Measurements from ENCODE around the gene INO80E.

Gene INO80E

DNA sequence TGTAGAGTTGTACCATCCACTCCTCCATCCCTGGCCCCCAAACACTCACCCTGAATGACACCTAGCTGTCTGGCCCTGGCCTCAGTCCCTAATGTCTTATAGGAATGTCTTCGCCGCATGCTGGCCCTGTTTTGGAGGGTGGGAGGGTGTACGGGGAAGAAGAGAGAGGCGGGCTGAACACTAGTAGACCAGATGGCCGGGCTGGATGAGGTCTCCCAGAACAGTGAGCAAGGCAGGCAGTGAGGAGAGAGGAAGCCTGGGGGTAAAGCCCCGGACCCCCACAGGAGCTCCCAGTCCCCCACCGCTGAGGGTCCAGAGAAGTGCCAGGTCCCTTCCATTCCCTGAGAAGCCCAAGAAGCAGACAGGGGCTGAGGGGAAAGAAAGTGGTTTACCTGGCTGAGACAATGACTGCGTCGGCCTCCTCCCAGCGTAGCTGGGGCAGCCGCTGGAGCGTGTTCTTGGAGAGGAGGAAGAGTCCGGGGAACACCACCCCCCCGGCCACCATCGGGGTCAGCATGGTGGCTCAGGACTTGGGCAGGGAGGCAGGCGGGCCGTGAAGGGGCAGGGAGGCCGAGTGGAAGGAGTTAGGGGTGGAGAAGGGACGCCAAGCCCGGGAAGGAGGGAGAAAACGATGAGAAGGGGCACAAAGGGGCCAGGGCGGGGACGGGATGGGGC is 34.1 kb downstream of the INO80E start:
- Histone ChIP-seq H3K9ac (ENCODE audit: low read length) (no peak overlapping the region), H4K20me1 (ENCODE audit: insufficient read depth, low read length) (no peaks in the 10 kb centered on the region), H3K27ac (ENCODE audit: low read length) (no peak overlapping the region), H3K27me3 (replicated peaks; ENCODE audit: insufficient read depth, low read length) (peaks cover 75% of the 10 kb centered on the region), H3K4me1 (ENCODE audit: low read length) (no peaks in the 10 kb centered on the region), H2AFZ (ENCODE audit: low read length) (no peak overlapping the region), H3K4me2 (ENCODE audit: low read depth, low read length) (no peak overlapping the region), H3K9me2 (replicated peaks; ENCODE audit: insufficient read depth, low read length) (no peaks in the 10 kb centered on the region), H3K79me2 (ENCODE audit: low read length) (no peaks in the 10 kb centered on the region), H3K9me3 (replicated peaks; ENCODE audit: insufficient read depth, low read length) (no peaks in the 10 kb centered on the region), H3K4me3 (ENCODE audit: low read length) (no peak overlapping the region), H3F3A (ENCODE audit: insufficient read depth, low read length) (no peaks in the 10 kb centered on the region), H3K36me3 (replicated peaks; ENCODE audit: insufficient read depth, low read length) (no peaks in the 10 kb centered on the region)
- DNase-seq: no peak
- TF ChIP-seq CTCF (IDR thresholded peaks at IDR 0.05; ENCODE audit: low read length) (no peak), EZH2 (optimal IDR thresholded peaks at IDR 0.05; ENCODE audit: low read depth, low read length) (peak; percentile 35), EZH2phosphoT487 (IDR thresholded peaks at IDR 0.05; ENCODE audit: low read length) (no peak)

DNA sequence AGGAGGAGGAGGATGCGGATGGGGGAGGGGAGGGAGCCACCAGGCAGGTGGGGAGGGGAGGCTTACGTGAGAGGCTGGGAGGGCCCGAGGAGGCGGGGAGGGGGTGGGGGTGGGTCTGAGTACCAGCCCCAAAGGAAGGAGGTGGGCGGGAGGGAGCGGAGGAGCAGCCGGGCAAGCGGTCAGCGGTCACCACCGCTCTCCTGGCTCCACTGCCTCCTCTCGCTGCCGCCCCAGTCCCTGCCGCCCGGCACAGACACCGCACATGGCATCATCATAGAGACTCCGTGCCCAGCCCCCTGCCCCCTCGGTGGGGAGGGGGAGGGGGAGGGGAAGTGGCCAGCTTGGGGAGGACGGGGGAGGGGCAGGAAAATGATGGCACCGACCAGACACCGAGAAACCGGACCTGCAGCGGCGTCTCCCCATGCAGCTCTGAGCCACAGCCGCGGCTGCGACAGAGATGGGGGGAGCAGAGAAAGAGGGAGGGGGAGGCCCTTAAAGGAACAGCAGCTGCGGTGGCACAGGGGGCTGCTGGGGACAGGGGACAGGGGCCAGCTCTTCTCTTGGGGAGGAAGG is 34.9 kb downstream of the INO80E start, which contains the start of gene TLCD3B:
Gene TLCD3B, minus strand, starts transcription at position 431 of the 573 bp plus-strand sequence. CDS start 744 bp downstream, outside the sequence.
- TF ChIP-seq EZH2phosphoT487 (IDR thresholded peaks at IDR 0.05; ENCODE audit: low read length) (no peak), EZH2 (optimal IDR thresholded peaks at IDR 0.05; ENCODE audit: low read depth, low read length) (no peak), CTCF (IDR thresholded peaks at IDR 0.05; ENCODE audit: low read length) (no peak)
- peaks cover 67% of the 10 kb centered on the region for H3K27me3 ChIP-seq (replicated peaks; ENCODE audit: insufficient read depth, low read length)
- no peaks in the 10 kb centered on the region for H3K4me1 ChIP-seq (ENCODE audit: low read length)
- no peak within 1 kb of the TSS for H3K9ac ChIP-seq (ENCODE audit: low read length)
- no peak within 1 kb of the TSS for H3K4me3 ChIP-seq (ENCODE audit: low read length)
- no peaks in the 10 kb centered on the region for H3K9me2 ChIP-seq (replicated peaks; ENCODE audit: insufficient read depth, low read length)
- H2AFZ ChIP-seq (ENCODE audit: low read length): no peak within 1 kb of the TSS
- H3K27ac ChIP-seq (ENCODE audit: low read length): no peak within 1 kb of the TSS
- no peak for DNase-seq
- no peaks in the 10 kb centered on the region for H3K9me3 ChIP-seq (replicated peaks; ENCODE audit: insufficient read depth, low read length)
- no peaks in the 10 kb centered on the region for H4K20me1 ChIP-seq (ENCODE audit: insufficient read depth, low read length)
- H3K79me2 ChIP-seq (ENCODE audit: low read length): no peaks in the 10 kb centered on the region
- no peaks in the 10 kb centered on the region for H3K36me3 ChIP-seq (replicated peaks; ENCODE audit: insufficient read depth, low read length)
- H3F3A ChIP-seq (ENCODE audit: insufficient read depth, low read length): no peaks in the 10 kb centered on the region
- H3K4me2 ChIP-seq (ENCODE audit: low read depth, low read length): no peak within 1 kb of the TSS

- Histone ChIP-seq H3K9ac (ENCODE audit: low read length) (no peak overlapping the region), H3K27ac (ENCODE audit: low read length) (no peak overlapping the region), H4K20me1 (ENCODE audit: insufficient read depth, low read length) (no peaks in the 10 kb centered on the region), H3K4me3 (ENCODE audit: low read length) (no peak overlapping the region), H3K79me2 (ENCODE audit: low read length) (no peaks in the 10 kb centered on the region), H3K36me3 (replicated peaks; ENCODE audit: insufficient read depth, low read length) (no peaks in the 10 kb centered on the region), H3K4me1 (ENCODE audit: low read length) (no peaks in the 10 kb centered on the region), H3F3A (ENCODE audit: insufficient read depth, low read length) (no peaks in the 10 kb centered on the region), H2AFZ (ENCODE audit: low read length) (no peak overlapping the region), H3K9me3 (replicated peaks; ENCODE audit: insufficient read depth, low read length) (no peaks in the 10 kb centered on the region), H3K4me2 (ENCODE audit: low read depth, low read length) (no peak overlapping the region), H3K9me2 (replicated peaks; ENCODE audit: insufficient read depth, low read length) (no peaks in the 10 kb centered on the region), H3K27me3 (replicated peaks; ENCODE audit: insufficient read depth, low read length) (peaks cover 62% of the 10 kb centered on the region)
- DNase-seq: no peak
- TF ChIP-seq EZH2 (optimal IDR thresholded peaks at IDR 0.05; ENCODE audit: low read depth, low read length): no peak
Observed at GRCh38 chr16:30031477-30031918, 35.5 kb downstream of the INO80E start.
